Measurements from ENCODE around the gene CDC42BPG.

CDC42BPG gene

GRCh38 chr11:64826578-64827450 lies 17.6 kb downstream of the CDC42BPG start:
- H3K9me3 ChIP-seq (ENCODE audit: low read length), result no peaks in the 10 kb centered on the region
- H3K27ac ChIP-seq (ENCODE audit: low read depth, low read length, poor library complexity, severe bottlenecking), result no peak overlapping the region
- H3K9me2 ChIP-seq (ENCODE audit: low read depth, low read length), result no peaks in the 10 kb centered on the region
- no peaks in the 10 kb centered on the region for H3F3A ChIP-seq (ENCODE audit: insufficient read depth, low read length)
- TF ChIP-seq CTCF (IDR thresholded peaks at IDR 0.05; ENCODE audit: low read length) (no peak), EZH2 (IDR thresholded peaks at IDR 0.05; ENCODE audit: borderline replicate concordance, low read length) (no peak)
- no peak overlapping the region for H3K4me2 ChIP-seq (ENCODE audit: low read length)
- H3K36me3 ChIP-seq (ENCODE audit: insufficient read depth, low read length), result peaks cover 44% of the 10 kb centered on the region
- H2AFZ ChIP-seq (ENCODE audit: low read length), result no peak overlapping the region
- H3K79me2 ChIP-seq (ENCODE audit: insufficient read depth, low read length), result no peaks in the 10 kb centered on the region
- no peak overlapping the region for H3K9ac ChIP-seq (ENCODE audit: low read length)
- no peaks in the 10 kb centered on the region for H3K27me3 ChIP-seq (ENCODE audit: insufficient read depth, low read length)
- no peak overlapping the region for H3K4me3 ChIP-seq (ENCODE audit: low read depth, low read length, poor library complexity, severe bottlenecking)
- no peaks in the 10 kb centered on the region for H3K4me1 ChIP-seq (ENCODE audit: insufficient read depth, low read length, severe bottlenecking)
- no peaks in the 10 kb centered on the region for H4K20me1 ChIP-seq (ENCODE audit: insufficient read depth, low read length)

GRCh38 chr11:64826062-64826461 lies 18.4 kb downstream of the CDC42BPG start:
- no peaks in the 10 kb centered on the region for H3F3A ChIP-seq (ENCODE audit: insufficient read depth, low read length)
- no peaks in the 10 kb centered on the region for H3K79me2 ChIP-seq (ENCODE audit: insufficient read depth, low read length)
- H3K27me3 ChIP-seq (ENCODE audit: insufficient read depth, low read length), result no peaks in the 10 kb centered on the region
- H3K36me3 ChIP-seq (ENCODE audit: insufficient read depth, low read length), result peaks cover 37% of the 10 kb centered on the region
- no peak overlapping the region for H3K9ac ChIP-seq (ENCODE audit: low read length)
- no peaks in the 10 kb centered on the region for H3K9me3 ChIP-seq (ENCODE audit: low read length)
- H3K4me2 ChIP-seq (ENCODE audit: low read length), result no peak overlapping the region
- H2AFZ ChIP-seq (ENCODE audit: low read length), result no peak overlapping the region
- H3K4me3 ChIP-seq (ENCODE audit: low read depth, low read length, poor library complexity, severe bottlenecking), result no peak overlapping the region
- H3K27ac ChIP-seq (ENCODE audit: low read depth, low read length, poor library complexity, severe bottlenecking), result no peak overlapping the region
- no peaks in the 10 kb centered on the region for H3K4me1 ChIP-seq (ENCODE audit: insufficient read depth, low read length, severe bottlenecking)
- no peaks in the 10 kb centered on the region for H4K20me1 ChIP-seq (ENCODE audit: insufficient read depth, low read length)
- no peaks in the 10 kb centered on the region for H3K9me2 ChIP-seq (ENCODE audit: low read depth, low read length)
- TF ChIP-seq EZH2 (IDR thresholded peaks at IDR 0.05; ENCODE audit: borderline replicate concordance, low read length), result no peak
- TF ChIP-seq CTCF (IDR thresholded peaks at IDR 0.05; ENCODE audit: low read length), result no peak

GRCh38 chr11:64823568-64824119 lies 20.8 kb downstream of the CDC42BPG start:
- TF ChIP-seq CTCF (IDR thresholded peaks at IDR 0.05; ENCODE audit: low read length) (no peak), EZH2 (IDR thresholded peaks at IDR 0.05; ENCODE audit: borderline replicate concordance, low read length) (no peak)
- Histone ChIP-seq H2AFZ (ENCODE audit: low read length) (no peak overlapping the region), H3K4me1 (ENCODE audit: insufficient read depth, low read length, severe bottlenecking) (no peaks in the 10 kb centered on the region), H3K9me2 (ENCODE audit: low read depth, low read length) (no peaks in the 10 kb centered on the region), H3K4me3 (ENCODE audit: low read depth, low read length, poor library complexity, severe bottlenecking) (no peak overlapping the region), H3K9me3 (ENCODE audit: low read length) (no peaks in the 10 kb centered on the region), H3K79me2 (ENCODE audit: insufficient read depth, low read length) (no peaks in the 10 kb centered on the region), H4K20me1 (ENCODE audit: insufficient read depth, low read length) (no peaks in the 10 kb centered on the region), H3K36me3 (ENCODE audit: insufficient read depth, low read length) (peaks cover 21% of the 10 kb centered on the region), H3K9ac (ENCODE audit: low read length) (no peak overlapping the region), H3K27me3 (ENCODE audit: insufficient read depth, low read length) (no peaks in the 10 kb centered on the region), H3K4me2 (ENCODE audit: low read length) (no peak overlapping the region), H3K27ac (ENCODE audit: low read depth, low read length, poor library complexity, severe bottlenecking) (no peak overlapping the region), H3F3A (ENCODE audit: insufficient read depth, low read length) (no peaks in the 10 kb centered on the region)
